Bronchial epithelial cell (primary cell): Measurements from ENCODE around the gene SYT12. TPM values are rescaled to one million over a fixed set of nuclear protein-coding genes. Genes with fewer than 3 reads are reported as not detected.

Experiments used
- DNase-seq: peaks from one replicate; pipeline ENCODE4 v3.0.0-alpha.2; 2010; ENCODE audit warnings: low read depth
- FAIRE-seq: peaks from 2 replicates; lab custom pipeline; 2011; peaks lifted over from hg19 to GRCh38; lab: Jason Lieb, UNC
- H3K27me3 ChIP-seq: 2 replicates; pipeline ENCODE4 v1.5.1; 2011; ENCODE audit warnings: low read length; ENCODE audit not compliant: control insufficient read depth, insufficient read depth
- H3K36me3 ChIP-seq: 2 replicates; pipeline ENCODE4 v1.5.1; 2011; ENCODE audit warnings: low read length; ENCODE audit not compliant: control insufficient read depth, insufficient read depth
- H3K4me3 ChIP-seq: 2 replicates; pipeline ENCODE4 v1.5.1; 2011; ENCODE audit warnings: mild to moderate bottlenecking, low read depth, low read length, control low read depth
- total RNA-seq: library from RNA; depleted of rRNA; stranded (reverse); fragments of >200 nt; gene quantifications from 2 replicates; pipeline ENCODE4 v1.2.1, GENCODE V29; 2014
- TF ChIP-seq, protein P1 (sequence below): IDR thresholded peaks from 2 replicates; pipeline ENCODE4 v1.5.1; 2011; ENCODE audit warnings: mild to moderate bottlenecking, moderate library complexity, low read length, control low read depth, inconsistent platforms; ENCODE audit not compliant: insufficient read depth, severe bottlenecking

The SYT12 gene
- total RNA-seq, 1 donor from 2014 or later: 2.9 TPM

DNA sequence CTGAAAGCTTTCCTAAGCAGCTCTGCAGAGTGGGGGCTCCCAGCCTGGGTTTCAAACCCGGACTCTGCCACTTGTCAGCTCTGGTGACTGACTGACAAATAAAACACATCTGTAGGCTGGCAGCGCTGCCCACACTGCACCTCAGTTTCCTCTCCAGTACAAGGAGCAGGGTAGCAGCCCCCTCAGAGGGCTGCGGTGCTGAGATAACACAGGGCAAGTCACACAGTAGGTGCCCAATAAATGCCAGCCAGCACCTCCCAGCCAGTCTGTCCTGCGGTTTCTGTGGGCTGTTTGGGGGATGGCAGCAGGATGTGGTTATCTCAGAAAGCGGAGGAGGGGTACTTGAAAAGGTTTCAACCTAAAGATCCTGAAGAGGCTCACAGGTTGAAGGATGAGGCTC is 1.5 kb downstream of the SYT12 start:
- TF ChIP-seq, protein P1, sequence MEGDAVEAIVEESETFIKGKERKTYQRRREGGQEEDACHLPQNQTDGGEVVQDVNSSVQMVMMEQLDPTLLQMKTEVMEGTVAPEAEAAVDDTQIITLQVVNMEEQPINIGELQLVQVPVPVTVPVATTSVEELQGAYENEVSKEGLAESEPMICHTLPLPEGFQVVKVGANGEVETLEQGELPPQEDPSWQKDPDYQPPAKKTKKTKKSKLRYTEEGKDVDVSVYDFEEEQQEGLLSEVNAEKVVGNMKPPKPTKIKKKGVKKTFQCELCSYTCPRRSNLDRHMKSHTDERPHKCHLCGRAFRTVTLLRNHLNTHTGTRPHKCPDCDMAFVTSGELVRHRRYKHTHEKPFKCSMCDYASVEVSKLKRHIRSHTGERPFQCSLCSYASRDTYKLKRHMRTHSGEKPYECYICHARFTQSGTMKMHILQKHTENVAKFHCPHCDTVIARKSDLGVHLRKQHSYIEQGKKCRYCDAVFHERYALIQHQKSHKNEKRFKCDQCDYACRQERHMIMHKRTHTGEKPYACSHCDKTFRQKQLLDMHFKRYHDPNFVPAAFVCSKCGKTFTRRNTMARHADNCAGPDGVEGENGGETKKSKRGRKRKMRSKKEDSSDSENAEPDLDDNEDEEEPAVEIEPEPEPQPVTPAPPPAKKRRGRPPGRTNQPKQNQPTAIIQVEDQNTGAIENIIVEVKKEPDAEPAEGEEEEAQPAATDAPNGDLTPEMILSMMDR: no peak
- DNase-seq: peak; percentile 21
- no peak overlapping the region for H3K4me3 ChIP-seq
- FAIRE-seq: no peak
- no peaks in the 10 kb centered on the region for H3K36me3 ChIP-seq
- no peaks in the 10 kb centered on the region for H3K27me3 ChIP-seq

DNA sequence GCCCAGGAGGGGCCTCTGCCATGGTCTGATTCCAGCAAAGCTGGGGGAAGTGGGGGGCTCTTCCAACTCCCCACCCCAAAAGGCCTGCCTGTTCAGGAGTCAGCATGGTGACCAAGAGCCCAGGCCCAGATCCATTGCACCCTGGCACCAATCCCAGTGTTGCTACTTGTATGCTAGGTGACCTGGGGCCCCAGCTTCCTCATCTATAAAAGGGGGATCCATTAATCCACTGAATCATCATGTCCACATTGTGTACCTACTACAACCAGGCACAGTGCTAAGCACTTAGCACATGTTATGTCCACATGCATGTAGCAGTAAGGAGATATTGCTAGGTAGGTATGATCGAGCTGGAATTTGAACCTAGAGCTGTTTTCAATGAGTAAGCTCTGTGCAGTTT is 2.0 kb downstream of the SYT12 start:
- DNase-seq (peak; percentile 12), FAIRE-seq (no peak)
- Histone ChIP-seq H3K27me3 (no peaks in the 10 kb centered on the region), H3K4me3 (no peak overlapping the region), H3K36me3 (no peaks in the 10 kb centered on the region)
- TF ChIP-seq, protein P1: no peak

DNA sequence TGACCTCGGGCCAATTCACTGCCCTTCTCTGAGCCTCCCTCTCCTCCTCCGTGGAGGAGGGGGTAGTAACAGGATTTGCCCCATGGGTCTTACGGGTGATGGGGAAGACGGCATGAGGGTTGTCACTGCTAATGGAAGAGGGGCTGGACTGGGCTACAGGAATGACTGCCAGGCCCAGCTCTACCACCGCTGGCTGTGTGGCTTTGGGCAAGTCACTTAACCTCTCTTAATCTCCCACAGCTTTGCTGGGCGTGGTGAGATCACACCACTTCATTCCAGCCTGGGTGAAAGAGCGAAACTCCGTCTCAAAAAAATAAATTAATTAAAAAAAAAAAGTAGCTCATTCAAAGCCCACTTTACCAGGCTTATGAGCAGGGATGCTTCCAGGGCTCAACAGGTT is 2.8 kb downstream of the SYT12 start:
- no peak for FAIRE-seq
- TF ChIP-seq, protein P1: no peak

DNA sequence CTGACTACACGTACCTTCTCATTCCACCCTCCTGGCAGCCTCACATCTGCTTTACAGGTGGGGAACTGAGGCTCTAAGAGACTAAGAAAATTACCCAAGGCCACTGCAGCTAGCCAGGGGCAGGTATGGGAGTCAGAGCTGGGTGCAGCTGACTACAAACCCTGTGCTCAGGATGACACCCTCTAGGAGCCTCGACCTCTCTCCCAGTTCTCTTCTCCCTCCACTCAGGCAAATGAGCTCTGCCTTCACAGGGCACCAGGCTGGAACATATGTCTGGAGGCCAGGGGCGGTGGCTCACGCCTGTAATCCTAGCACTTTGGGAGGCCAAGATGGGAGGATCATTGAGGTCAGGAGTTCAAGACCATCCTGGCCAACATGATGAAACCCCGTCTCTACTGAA is 4.0 kb downstream of the SYT12 start:
- Histone ChIP-seq H3K27me3 (no peaks in the 10 kb centered on the region), H3K36me3 (no peaks in the 10 kb centered on the region), H3K4me3 (no peak overlapping the region)
- no peak for FAIRE-seq
- TF ChIP-seq, protein P1: no peak
- no peak for DNase-seq

More for the DNA sequence above, 2.8 kb downstream of the SYT12 start:
- no peak overlapping the region for H3K4me3 ChIP-seq
- H3K27me3 ChIP-seq: no peaks in the 10 kb centered on the region
- H3K36me3 ChIP-seq: no peaks in the 10 kb centered on the region
- DNase-seq: no peak

DNA sequence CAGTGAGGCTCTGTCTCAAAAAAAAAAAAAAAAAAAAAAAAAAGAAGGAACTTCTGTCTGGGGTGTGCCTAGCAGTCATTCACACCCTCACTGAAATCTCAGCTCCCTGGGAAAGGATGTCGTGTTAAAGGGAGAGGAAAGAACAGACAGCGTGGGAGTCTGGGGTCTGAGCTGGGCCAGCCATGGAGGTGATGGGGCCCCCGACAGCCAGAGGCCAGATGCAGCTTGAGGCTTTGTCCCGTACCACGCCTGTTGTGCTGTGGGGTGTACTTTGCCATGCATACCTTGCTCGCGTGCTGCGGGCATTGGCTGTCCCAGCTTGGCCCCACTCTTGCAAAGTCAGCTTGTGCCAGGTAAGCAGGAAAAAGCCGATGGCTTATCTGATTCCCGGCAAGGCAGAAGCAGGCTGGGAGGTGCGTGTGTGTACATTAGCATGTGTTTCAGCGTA is 4.6 kb downstream of the SYT12 start:
- FAIRE-seq (no peak), DNase-seq (peak; percentile 23)
- Histone ChIP-seq H3K36me3 (no peaks in the 10 kb centered on the region), H3K27me3 (no peaks in the 10 kb centered on the region), H3K4me3 (no peak overlapping the region)
- TF ChIP-seq, protein P1: no peak

DNA sequence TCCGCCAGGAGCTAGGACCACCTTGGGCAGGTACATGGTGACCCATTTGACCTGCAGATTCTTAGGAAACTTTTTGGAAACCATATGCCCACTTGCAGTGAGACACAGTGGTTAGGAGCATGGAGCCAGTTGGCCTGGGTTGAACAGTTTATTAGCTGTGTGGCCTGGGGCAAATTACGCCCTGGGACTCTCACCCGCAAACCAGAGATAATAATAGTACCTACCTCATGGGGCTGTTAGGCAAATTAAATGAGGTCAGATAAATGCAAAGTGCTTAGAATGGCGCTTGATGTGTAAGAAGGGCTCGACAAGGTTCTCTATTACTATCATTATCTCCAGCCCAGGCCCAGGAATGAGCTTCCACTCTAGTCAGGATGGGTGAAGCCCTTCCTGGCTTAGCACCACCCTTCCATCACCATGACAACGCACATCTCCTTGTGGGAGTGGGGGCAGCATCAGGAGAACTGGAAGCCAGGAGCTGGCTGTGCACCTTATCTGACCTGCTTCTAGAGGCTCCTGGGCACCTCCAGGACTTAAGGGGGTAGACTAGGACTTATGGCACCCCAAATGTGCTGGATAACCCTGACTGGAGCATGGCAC is 5.1 kb downstream of the SYT12 start:
- Histone ChIP-seq H3K36me3 (no peaks in the 10 kb centered on the region), H3K4me3 (no peak overlapping the region), H3K27me3 (no peaks in the 10 kb centered on the region)
- DNase-seq (peak; percentile 24), FAIRE-seq (no peak)
- TF ChIP-seq, protein P1: no peak
